Neural crest cell (in vitro differentiated cells): ENCODE data around the gene RPLP2. TPM values are rescaled to one million over a fixed set of nuclear protein-coding genes. Genes with fewer than 3 reads are reported as not detected.

ENCODE experiments used
- DNase-seq: peaks from one replicate; pipeline ENCODE4 v3.0.0; 2021; ENCODE audit warnings: low read depth, mixed read lengths, low spot score
- H3K27ac Mint-ChIP-seq: one replicate; pipeline ENCODE4 v1.8.0; 2021; ENCODE audit warnings: mild to moderate bottlenecking, mixed read lengths; ENCODE audit not compliant: unreplicated experiment
- H3K27me3 Mint-ChIP-seq: 2 replicates; pipeline ENCODE4 v1.8.0; 2021; ENCODE audit warnings: low read depth, mild to moderate bottlenecking, mixed read lengths
- H3K36me3 Mint-ChIP-seq: 2 replicates; pipeline ENCODE4 v1.8.0; 2021; ENCODE audit warnings: low read depth, mild to moderate bottlenecking, mixed read lengths
- H3K4me1 Mint-ChIP-seq: 2 replicates; pipeline ENCODE4 v1.8.0; 2021; ENCODE audit warnings: mixed read lengths
- H3K4me3 Mint-ChIP-seq: one replicate; pipeline ENCODE4 v1.8.0; 2021; ENCODE audit warnings: mild to moderate bottlenecking, mixed read lengths
- H3K9me3 Mint-ChIP-seq: 2 replicates; pipeline ENCODE4 v1.8.0; 2021; ENCODE audit warnings: mixed read lengths
- CTCF ChIP-seq: fragments of 200-600 bp; sonication (generic); conservative IDR thresholded peaks from 2 replicates; pipeline ENCODE4 v1.5.0; 2021; ENCODE audit warnings: antibody characterized with exemption, mild to moderate bottlenecking
- total RNA-seq: library from RNA; stranded (reverse); gene quantifications from 2 replicates; pipeline ENCODE4 v1.2.1, GENCODE V29; 2021

RPLP2 gene
- total RNA-seq, 1 donor from 2014 or later: 1,810 TPM

- TF ChIP-seq CTCF: no peak
- DNase-seq: no peak
- H3K27me3 Mint-ChIP-seq: peaks cover 63% of the 10 kb centered on the region
- H3K27ac Mint-ChIP-seq: no peak overlapping the region
- H3K9me3 Mint-ChIP-seq: no peaks in the 10 kb centered on the region
- peak overlapping the region; percentile 81 for H3K4me3 Mint-ChIP-seq
- peaks cover 28% of the 10 kb centered on the region for H3K4me1 Mint-ChIP-seq
- no peaks in the 10 kb centered on the region for H3K36me3 Mint-ChIP-seq
Observed at GRCh38 chr11:829847-830294, 20.1 kb downstream of the RPLP2 start.

- Mint-ChIP-seq H3K27ac (no peak overlapping the region), H3K9me3 (no peaks in the 10 kb centered on the region), H3K27me3 (peaks cover 60% of the 10 kb centered on the region), H3K4me1 (peaks cover 28% of the 10 kb centered on the region), H3K4me3 (peak overlapping the region; percentile 81), H3K36me3 (no peaks in the 10 kb centered on the region)
- peak; percentile 62 for DNase-seq
- TF ChIP-seq CTCF: no peak
Observed at GRCh38 chr11:830295-831117, 20.7 kb downstream of the RPLP2 start.

GRCh38 chr11:831118-831864, 21.5 kb downstream of the RPLP2 start:
- DNase-seq: no peak

GRCh38 chr11:831961-832528, 22.3 kb downstream of the RPLP2 start:
- H3K36me3 Mint-ChIP-seq: no peaks in the 10 kb centered on the region
- TF ChIP-seq CTCF: no peak
- no peak for DNase-seq
- peaks cover 28% of the 10 kb centered on the region for H3K4me1 Mint-ChIP-seq
- peak overlapping the region; percentile 69 for H3K4me3 Mint-ChIP-seq
- H3K27ac Mint-ChIP-seq: no peak overlapping the region
- H3K27me3 Mint-ChIP-seq: peaks cover 53% of the 10 kb centered on the region
- no peaks in the 10 kb centered on the region for H3K9me3 Mint-ChIP-seq

More at GRCh38 chr11:831118-831864, 21.5 kb downstream of the RPLP2 start:
- no peak overlapping the region for H3K27ac Mint-ChIP-seq
- peak overlapping the region; percentile 69 for H3K4me3 Mint-ChIP-seq
- TF ChIP-seq CTCF: no peak
- peaks cover 58% of the 10 kb centered on the region for H3K27me3 Mint-ChIP-seq
- peaks cover 28% of the 10 kb centered on the region for H3K4me1 Mint-ChIP-seq
- no peaks in the 10 kb centered on the region for H3K36me3 Mint-ChIP-seq
- no peaks in the 10 kb centered on the region for H3K9me3 Mint-ChIP-seq

- Mint-ChIP-seq H3K27ac (no peak within 1 kb of the TSS), H3K27me3 (peaks cover 50% of the 10 kb centered on the region), H3K9me3 (no peaks in the 10 kb centered on the region), H3K36me3 (no peaks in the 10 kb centered on the region), H3K4me3 (peak within 1 kb of the TSS; percentile 83), H3K4me1 (peaks cover 26% of the 10 kb centered on the region)
- DNase-seq: no peak
- no peak for TF ChIP-seq CTCF
Observed at GRCh38 chr11:832529-833113, 22.9 kb downstream of the RPLP2 start, which contains the start of gene CD151. CD151 (plus strand) TSS chr11:832952; CDS start chr11:836070, 3,118 bp downstream.
